Choroid plexus epithelial cell (primary cell): Measurements from ENCODE around the gene LAMP1.
A peak's percentile ranks its signal among the peaks of the same experiment; 100 is the strongest.

Experiments used
- DNase-seq: peaks from one replicate; pipeline ENCODE4 v3.0.0-alpha.2; 2010; ENCODE audit warnings: low read depth
- H3K4me3 ChIP-seq: 2 replicates; pipeline ENCODE4 v1.5.1; 2011; ENCODE audit warnings: low read depth, mild to moderate bottlenecking, control low read depth, low read length, moderate library complexity
- TF ChIP-seq, protein P1 (sequence below): conservative IDR thresholded peaks from 2 replicates; pipeline ENCODE4 v1.5.1; 2011; ENCODE audit warnings: low read depth, mild to moderate bottlenecking, control low read depth, inconsistent platforms, low read length, moderate library complexity

LAMP1 gene

DNA sequence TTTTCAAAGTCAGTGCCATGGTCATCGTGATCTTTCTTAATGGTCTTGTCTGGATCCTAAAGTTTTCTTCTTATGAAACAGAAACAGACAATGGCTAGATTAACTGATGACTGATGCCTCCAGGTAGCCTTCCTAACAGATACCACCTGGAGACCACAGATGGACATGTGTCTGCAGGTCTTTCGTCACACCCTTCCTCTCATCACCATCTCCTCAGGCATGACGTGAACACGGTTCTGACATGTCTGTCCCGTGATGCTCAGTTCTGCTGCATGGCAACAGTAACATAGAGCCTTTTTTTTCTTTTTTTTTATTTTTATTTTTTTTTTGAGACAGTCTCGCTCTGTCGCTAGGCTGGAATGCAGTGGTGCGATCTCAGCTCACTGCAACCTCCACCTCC lies 13.1 kb upstream of the LAMP1 start:
- H3K4me3 ChIP-seq = no peak overlapping the region
- no peak for DNase-seq
- TF ChIP-seq, protein P1, sequence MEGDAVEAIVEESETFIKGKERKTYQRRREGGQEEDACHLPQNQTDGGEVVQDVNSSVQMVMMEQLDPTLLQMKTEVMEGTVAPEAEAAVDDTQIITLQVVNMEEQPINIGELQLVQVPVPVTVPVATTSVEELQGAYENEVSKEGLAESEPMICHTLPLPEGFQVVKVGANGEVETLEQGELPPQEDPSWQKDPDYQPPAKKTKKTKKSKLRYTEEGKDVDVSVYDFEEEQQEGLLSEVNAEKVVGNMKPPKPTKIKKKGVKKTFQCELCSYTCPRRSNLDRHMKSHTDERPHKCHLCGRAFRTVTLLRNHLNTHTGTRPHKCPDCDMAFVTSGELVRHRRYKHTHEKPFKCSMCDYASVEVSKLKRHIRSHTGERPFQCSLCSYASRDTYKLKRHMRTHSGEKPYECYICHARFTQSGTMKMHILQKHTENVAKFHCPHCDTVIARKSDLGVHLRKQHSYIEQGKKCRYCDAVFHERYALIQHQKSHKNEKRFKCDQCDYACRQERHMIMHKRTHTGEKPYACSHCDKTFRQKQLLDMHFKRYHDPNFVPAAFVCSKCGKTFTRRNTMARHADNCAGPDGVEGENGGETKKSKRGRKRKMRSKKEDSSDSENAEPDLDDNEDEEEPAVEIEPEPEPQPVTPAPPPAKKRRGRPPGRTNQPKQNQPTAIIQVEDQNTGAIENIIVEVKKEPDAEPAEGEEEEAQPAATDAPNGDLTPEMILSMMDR = no peak

- no peak overlapping the region for H3K4me3 ChIP-seq
- TF ChIP-seq, protein P1 = no peak
- no peak for DNase-seq
These were observed 8.2 kb upstream of the LAMP1 start for GRCh38 chr13:113288880-113289279.

DNA sequence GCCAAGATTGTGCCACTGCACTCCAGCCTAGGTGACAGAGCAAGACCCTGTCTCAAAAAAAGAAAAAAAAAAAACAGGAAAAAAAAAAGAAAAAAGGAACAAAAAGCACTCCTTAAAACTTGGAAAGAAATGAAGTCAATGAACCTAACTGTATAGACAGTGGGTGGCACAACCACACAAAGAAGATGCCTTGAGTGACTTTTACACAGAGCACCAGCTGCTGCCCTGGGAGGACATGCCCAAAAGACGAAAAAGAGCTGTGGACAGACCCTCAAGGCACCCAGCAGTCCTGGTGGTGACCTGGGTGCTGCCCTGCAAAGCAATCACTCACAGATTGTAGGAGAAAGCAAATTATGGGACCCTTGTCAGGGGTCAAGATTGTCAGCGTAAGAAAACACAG lies 5.9 kb upstream of the LAMP1 start:
- TF ChIP-seq, protein P1 = no peak
- no peak for DNase-seq
- no peak overlapping the region for H3K4me3 ChIP-seq

GRCh38 chr13:113292021-113292862 lies 4.8 kb upstream of the LAMP1 start:
- peak overlapping the region; percentile 30 for H3K4me3 ChIP-seq
- DNase-seq = peak; percentile 34
- TF ChIP-seq, protein P1 = no peak

- no peak for DNase-seq
- H3K4me3 ChIP-seq = no peak overlapping the region
- TF ChIP-seq, protein P1 = no peak
These were observed 3.4 kb upstream of the LAMP1 start for GRCh38 chr13:113293686-113294085.

- no peak for DNase-seq
- TF ChIP-seq, protein P1 = no peak
- no peak overlapping the region for H3K4me3 ChIP-seq
These were observed 1.3 kb upstream of the LAMP1 start for GRCh38 chr13:113295776-113296175.

GRCh38 chr13:113297370-113298042 lies 467 bp downstream of the LAMP1 start:
- TF ChIP-seq, protein P1 = no peak
- peak; percentile 37 for DNase-seq
- H3K4me3 ChIP-seq = peak overlapping the region; percentile 89
